Tibial artery (tissue), 4 donors: ENCODE measurements around the gene KIF13A.

Experiments used
- DNase-seq, 2 donors: peaks; one replicate each; pipeline ENCODE4 v3.0.0-alpha.2; 2019
- H3K27ac ChIP-seq, 2 donors: fragments of 200-600 bp; sonication (generic) in 1 of 2; 1 replicate in 1 of 2; 2 replicates in 1 of 2; pipeline ENCODE4 v1.5.1; 2018 to 2019; ENCODE audit warnings: mild to moderate bottlenecking in 1 of 2
- H3K27me3 ChIP-seq, 2 donors: fragments of 200-600 bp; sonication (generic) in 1 of 2; one replicate each; pipeline versions ENCODE4 v1.5.1 to v1.6.0; 2016 to 2019
- H3K36me3 ChIP-seq, 3 donors: fragments of 200-600 bp; sonication (generic) in 2 of 3; one replicate each; pipeline ENCODE4 v1.5.1; 2016 to 2019; ENCODE audit warnings: mild to moderate bottlenecking in 2 of 3
- H3K4me1 ChIP-seq, 4 donors: fragments of 200-600 bp; sonication (generic) in 2 of 4; 1 replicate in 3 of 4; 2 replicates in 1 of 4; pipeline ENCODE4 v1.5.1; 2016 to 2019
- H3K4me3 ChIP-seq, 2 donors: fragments of 200-600 bp; sonication (generic) in 1 of 2; 1 replicate in 1 of 2; 2 replicates in 1 of 2; pipeline ENCODE4 v1.5.1; 2018 to 2019; ENCODE audit warnings: mild to moderate bottlenecking in 2 of 2
- H3K9me3 ChIP-seq, 3 donors: fragments of 200-600 bp; sonication (generic) in 1 of 3; one replicate each; pipeline ENCODE4 v1.5.1; 2016 to 2019
- intact Hi-C: fragments of 100-400 bp; cut with DNase I; formaldehyde crosslinking; loops from one replicate; pipeline ENCODE4 v1.15.0; 2023; ENCODE audit warnings: low total_unique reads
- TF ChIP-seq, protein P1 (sequence below), 2 experiments: fragments of 200-600 bp in 1 of 2; fragments of 450-650 bp in 1 of 2; IDR thresholded peaks; one replicate each; pipeline ENCODE4 v1.5.1; 2017 to 2019; ENCODE audit warnings: antibody characterized with exemption in 2 of 2, mild to moderate bottlenecking in 1 of 2, moderate library complexity in 1 of 2

KIF13A gene

DNA sequence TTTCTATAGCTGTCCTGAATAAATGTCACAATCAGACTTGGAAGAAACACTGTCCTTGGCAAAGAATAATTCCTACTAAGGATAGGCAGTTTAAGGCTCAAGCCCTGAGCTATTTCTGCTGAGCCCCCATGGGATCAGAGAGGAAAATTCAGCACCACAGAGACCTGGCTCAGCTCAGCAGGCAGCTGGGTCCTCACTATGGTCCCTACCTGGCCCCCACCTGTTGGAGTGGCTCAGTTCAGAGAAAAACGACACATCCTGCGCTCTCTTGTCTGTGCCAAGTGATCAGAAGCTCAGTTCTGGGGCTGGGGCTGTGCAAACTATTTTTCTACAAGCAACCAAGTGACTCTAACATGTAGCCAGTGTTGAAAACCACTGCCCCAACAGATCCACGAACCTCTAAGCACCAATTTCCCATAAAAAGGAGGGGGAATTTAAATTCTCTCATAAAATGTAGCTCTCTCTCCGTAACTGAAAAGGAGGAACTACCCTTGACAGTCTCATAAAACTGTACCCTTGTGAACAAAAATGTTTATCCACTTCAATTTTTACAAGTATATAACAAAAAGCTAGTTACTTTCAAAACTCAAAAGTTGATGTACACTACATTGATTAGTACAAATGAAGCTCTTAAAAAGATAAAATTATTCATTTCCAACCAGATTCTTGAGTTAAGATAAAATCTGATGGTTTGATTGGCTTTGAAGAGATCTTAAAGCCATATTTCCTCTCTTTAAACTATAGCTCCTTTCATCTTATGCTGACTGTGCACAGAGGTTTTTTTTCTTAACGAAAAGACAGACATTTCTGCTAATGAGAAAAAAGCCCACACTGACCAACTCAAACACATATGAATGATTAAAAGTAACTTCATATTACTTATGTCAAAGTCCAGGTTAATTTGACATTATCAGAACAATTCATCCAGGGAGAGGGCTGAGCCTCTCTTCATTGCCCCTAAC, 52.0 kb downstream of the KIF13A start:
- DNase-seq: no peak
- Histone ChIP-seq H3K27me3 (no peaks in the 10 kb centered on the region), H3K27ac (peak overlapping the region; percentile 42 to 61), H3K4me3 (no peak overlapping the region), H3K36me3 (no peaks in the 10 kb centered on the region), H3K9me3 (no peaks in the 10 kb centered on the region), H3K4me1 (peaks cover 11 to 81% (median 45%) of the 10 kb centered on the region in 4 donors)
- intact Hi-C loops: no loop called here
- TF ChIP-seq, protein P1, sequence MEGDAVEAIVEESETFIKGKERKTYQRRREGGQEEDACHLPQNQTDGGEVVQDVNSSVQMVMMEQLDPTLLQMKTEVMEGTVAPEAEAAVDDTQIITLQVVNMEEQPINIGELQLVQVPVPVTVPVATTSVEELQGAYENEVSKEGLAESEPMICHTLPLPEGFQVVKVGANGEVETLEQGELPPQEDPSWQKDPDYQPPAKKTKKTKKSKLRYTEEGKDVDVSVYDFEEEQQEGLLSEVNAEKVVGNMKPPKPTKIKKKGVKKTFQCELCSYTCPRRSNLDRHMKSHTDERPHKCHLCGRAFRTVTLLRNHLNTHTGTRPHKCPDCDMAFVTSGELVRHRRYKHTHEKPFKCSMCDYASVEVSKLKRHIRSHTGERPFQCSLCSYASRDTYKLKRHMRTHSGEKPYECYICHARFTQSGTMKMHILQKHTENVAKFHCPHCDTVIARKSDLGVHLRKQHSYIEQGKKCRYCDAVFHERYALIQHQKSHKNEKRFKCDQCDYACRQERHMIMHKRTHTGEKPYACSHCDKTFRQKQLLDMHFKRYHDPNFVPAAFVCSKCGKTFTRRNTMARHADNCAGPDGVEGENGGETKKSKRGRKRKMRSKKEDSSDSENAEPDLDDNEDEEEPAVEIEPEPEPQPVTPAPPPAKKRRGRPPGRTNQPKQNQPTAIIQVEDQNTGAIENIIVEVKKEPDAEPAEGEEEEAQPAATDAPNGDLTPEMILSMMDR (IDR thresholded peaks at IDR 0.05): no peak

DNA sequence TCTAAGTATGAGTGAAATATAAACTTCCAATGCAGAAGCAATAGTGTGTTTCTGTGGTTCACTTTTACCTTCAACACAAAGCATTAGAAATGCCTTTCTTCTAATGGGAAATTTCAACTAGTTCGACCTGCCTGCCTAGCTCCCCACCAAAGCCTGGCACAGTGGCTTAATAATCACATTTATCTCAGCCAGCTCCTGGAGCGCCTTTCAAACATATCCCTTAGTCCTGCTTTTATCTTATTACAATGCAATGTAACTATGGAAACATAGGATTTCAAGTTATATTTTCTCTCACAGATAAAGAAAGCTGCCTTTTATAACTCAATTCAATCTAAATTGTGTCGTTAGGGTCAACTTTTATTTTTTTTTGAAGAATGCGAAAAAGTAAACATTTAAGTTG, 53.7 kb downstream of the KIF13A start:
- intact Hi-C loops: no loop called here
- H3K4me1 ChIP-seq: peaks cover 11 to 95% (median 60%) of the 10 kb centered on the region in 4 donors
- no peak for DNase-seq
- no peak overlapping the region for H3K4me3 ChIP-seq
- H3K9me3 ChIP-seq: no peaks in the 10 kb centered on the region
- H3K27me3 ChIP-seq: no peaks in the 10 kb centered on the region
- peak overlapping the region; percentile 42 to 61 for H3K27ac ChIP-seq
- TF ChIP-seq, protein P1 (IDR thresholded peaks at IDR 0.05): no peak
- no peaks in the 10 kb centered on the region for H3K36me3 ChIP-seq

DNA sequence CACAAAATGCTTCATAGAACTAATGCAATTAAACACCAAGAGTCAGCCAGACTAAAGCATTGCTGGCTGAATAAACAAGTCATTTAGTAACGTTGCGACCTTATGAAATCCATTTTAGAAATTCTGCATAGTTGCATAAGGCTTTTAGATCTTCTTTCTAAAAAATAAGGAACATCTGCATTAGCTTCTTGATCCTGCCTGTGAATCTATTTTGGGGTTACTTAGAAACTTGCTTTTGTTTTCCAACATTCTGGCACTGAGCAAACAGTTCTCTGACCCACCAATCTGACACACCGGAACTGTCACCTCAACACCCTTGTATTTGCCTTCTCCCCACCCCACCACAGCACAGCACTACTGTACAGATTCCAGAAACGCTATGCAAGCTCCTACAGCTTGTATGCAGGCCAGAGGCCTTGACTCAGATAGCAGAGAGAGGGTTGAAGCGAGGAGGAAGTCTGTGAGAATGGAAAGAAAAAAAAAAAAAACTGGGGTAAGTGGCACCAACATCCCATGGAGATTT, 55.0 kb downstream of the KIF13A start:
- peak in 1 of 2 donors; percentile 49 for DNase-seq
- no peak overlapping the region for H3K4me3 ChIP-seq
- H3K27ac ChIP-seq: peak overlapping the region; percentile 39 to 61
- intact Hi-C loops: no loop called here
- H3K27me3 ChIP-seq: no peaks in the 10 kb centered on the region
- TF ChIP-seq, protein P1 (IDR thresholded peaks at IDR 0.05): no peak
- H3K4me1 ChIP-seq: peaks cover 11 to 100% (median 71%) of the 10 kb centered on the region in 4 donors
- H3K36me3 ChIP-seq: no peaks in the 10 kb centered on the region
- no peaks in the 10 kb centered on the region for H3K9me3 ChIP-seq

DNA sequence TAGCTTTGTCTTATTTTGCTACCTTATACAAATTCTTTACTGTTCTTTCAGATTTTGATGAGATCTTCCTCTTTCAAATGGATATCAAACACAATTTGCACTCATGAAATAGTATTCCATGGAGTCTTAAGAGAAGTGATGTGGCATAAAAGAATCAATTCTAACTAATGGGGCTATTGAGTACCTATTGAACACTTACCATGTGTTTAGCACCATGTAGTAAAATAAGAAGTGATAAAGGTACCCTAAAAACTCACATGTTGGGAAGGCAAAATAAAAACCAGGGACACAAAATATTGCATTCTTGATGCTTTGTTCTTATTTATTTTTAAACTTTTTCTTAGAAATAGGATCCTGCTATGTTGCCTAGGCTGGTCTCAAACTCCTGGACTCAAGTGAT, 56.2 kb downstream of the KIF13A start:
- Histone ChIP-seq H3K27ac (peak overlapping the region; percentile 39 to 61), H3K4me3 (no peak overlapping the region), H3K27me3 (no peaks in the 10 kb centered on the region), H3K36me3 (no peaks in the 10 kb centered on the region), H3K9me3 (no peaks in the 10 kb centered on the region), H3K4me1 (peaks cover 11 to 93% (median 66%) of the 10 kb centered on the region in 4 donors)
- intact Hi-C loops: no loop called here
- DNase-seq: no peak
- TF ChIP-seq, protein P1 (IDR thresholded peaks at IDR 0.05): no peak

DNA sequence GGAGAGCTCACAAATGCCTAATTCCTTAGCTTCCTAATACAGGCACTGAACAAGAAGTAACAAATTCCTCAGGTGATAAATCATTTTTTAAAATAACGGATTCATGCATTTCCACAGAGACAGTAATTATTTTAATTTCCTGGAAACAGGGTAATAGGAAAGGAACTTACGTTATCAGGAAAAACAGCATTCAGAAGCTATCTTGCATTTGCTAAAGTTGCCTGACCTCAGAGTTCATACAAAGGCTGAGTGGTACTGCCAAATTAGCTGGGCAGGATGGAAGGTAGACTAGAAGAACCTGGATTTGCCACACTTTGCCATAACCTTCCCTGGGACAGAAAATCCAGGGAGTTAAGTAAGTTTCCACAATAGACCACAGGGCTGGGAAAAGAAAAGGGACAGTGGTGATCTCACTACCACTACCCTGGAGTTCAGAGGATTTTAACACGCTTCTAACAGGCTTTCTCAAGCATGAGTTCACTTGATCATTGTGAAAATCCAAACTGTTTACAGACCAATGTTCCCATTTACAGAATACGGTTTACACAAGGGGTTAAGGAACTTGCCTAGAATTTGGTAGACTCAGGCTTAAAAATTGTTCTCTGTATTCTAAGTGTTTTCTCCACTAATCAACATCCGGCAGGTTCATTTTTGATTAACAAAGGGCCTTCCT, 57.0 kb downstream of the KIF13A start:
- TF ChIP-seq, protein P1 (IDR thresholded peaks at IDR 0.05): no peak
- Histone ChIP-seq H3K36me3 (no peaks in the 10 kb centered on the region), H3K4me1 (peaks cover 11 to 91% (median 64%) of the 10 kb centered on the region in 4 donors), H3K27ac (peak overlapping the region; percentile 39 to 61), H3K4me3 (no peak overlapping the region), H3K9me3 (no peaks in the 10 kb centered on the region), H3K27me3 (no peaks in the 10 kb centered on the region)
- intact Hi-C loops: no loop called here
- no peak for DNase-seq
